ENCODE data around the gene FCHSD2. TPM values are rescaled to one million over a fixed set of nuclear protein-coding genes. Genes with fewer than 3 reads are reported as not detected.

The FCHSD2 gene
- total RNA-seq, 1 donor from 2014 or later, result 69.5 TPM

DNA sequence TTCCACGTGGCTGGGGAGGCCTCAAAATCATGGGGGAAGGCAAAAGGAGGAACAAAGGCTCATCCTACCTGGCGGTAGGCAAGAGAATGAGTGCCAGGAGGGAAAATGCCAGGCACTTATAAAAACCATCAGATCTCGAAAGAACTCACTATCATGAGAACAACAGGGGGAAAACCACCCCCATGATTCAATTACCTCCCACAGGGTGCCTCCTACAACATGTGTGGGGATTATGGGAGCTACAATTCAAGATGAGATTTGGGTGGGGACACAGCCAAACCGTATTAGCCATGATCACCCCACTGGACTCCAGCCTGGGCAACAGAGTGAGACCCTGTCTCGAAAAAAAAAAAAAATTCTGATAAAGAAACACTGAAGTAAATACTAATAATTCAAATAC, 87.1 kb downstream of the FCHSD2 start:
- H3K27me3 Mint-ChIP-seq (ENCODE audit: low read depth), result no peaks in the 10 kb centered on the region
- no peaks in the 10 kb centered on the region for H3K4me1 Mint-ChIP-seq (ENCODE audit: low read depth)
- no peak overlapping the region for H3K27ac Mint-ChIP-seq (ENCODE audit: unreplicated experiment)
- H3K4me3 Mint-ChIP-seq (ENCODE audit: unreplicated experiment), result no peak overlapping the region
- H3K36me3 Mint-ChIP-seq (ENCODE audit: low read depth), result no peaks in the 10 kb centered on the region
- H3K9me3 Mint-ChIP-seq (ENCODE audit: low read depth), result no peaks in the 10 kb centered on the region
- DNase-seq (ENCODE audit: low spot score), result no peak
- TF ChIP-seq CTCF (IDR thresholded peaks at IDR 0.05), result no peak

DNA sequence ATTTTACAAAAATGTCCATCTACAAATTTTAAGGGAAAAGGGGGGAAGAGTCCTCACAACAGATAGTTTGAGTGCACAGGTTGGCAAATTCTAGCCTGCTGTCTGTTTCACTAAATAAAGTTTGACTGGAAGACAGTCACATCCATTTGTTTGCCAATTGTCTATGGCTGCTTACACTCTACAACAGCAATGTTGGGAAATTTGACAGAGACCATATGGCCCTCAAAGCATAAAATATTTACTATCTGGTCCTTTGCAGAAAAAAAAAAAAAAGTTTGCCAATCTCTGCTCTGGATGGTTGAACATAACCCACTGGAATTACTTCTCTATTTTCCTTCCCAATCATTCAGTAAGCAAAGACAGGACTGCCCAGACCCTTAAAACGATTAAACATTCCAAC, 88.2 kb downstream of the FCHSD2 start:
- no peak for TF ChIP-seq CTCF (IDR thresholded peaks at IDR 0.05)
- no peaks in the 10 kb centered on the region for H3K9me3 Mint-ChIP-seq (ENCODE audit: low read depth)
- H3K27ac Mint-ChIP-seq (ENCODE audit: unreplicated experiment), result no peak overlapping the region
- H3K27me3 Mint-ChIP-seq (ENCODE audit: low read depth), result no peaks in the 10 kb centered on the region
- no peak overlapping the region for H3K4me3 Mint-ChIP-seq (ENCODE audit: unreplicated experiment)
- no peaks in the 10 kb centered on the region for H3K4me1 Mint-ChIP-seq (ENCODE audit: low read depth)
- no peaks in the 10 kb centered on the region for H3K36me3 Mint-ChIP-seq (ENCODE audit: low read depth)
- DNase-seq (ENCODE audit: low spot score), result no peak

DNA sequence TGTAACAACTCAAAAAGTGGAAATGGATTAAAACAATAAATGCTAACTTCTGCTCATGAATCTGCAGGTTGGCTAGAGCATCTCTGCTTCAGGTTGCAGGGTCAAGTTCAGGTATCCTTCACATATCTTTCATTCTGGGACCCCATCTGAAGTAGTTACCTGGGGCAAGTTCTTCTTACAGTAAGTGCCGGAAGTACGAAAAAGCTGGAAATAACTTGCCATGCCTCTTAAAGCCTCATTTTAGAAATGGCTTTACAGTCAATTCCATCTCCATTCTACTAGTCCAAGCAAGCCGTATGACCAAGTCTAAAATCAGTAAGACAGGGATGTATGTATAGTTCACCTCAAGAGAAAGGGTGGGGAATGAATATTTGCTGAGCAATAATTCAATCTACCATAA, 93.7 kb downstream of the FCHSD2 start:
- no peak for DNase-seq (ENCODE audit: low spot score)
- Mint-ChIP-seq H3K4me3 (ENCODE audit: unreplicated experiment) (no peak overlapping the region), H3K36me3 (ENCODE audit: low read depth) (no peaks in the 10 kb centered on the region), H3K27ac (ENCODE audit: unreplicated experiment) (peak overlapping the region; percentile 36), H3K9me3 (ENCODE audit: low read depth) (no peaks in the 10 kb centered on the region), H3K27me3 (ENCODE audit: low read depth) (no peaks in the 10 kb centered on the region), H3K4me1 (ENCODE audit: low read depth) (peaks cover 17% of the 10 kb centered on the region)
- TF ChIP-seq CTCF (IDR thresholded peaks at IDR 0.05), result no peak

GRCh38 chr11:73047773-73048371, 94.2 kb downstream of the FCHSD2 start:
- Mint-ChIP-seq H3K36me3 (ENCODE audit: low read depth) (no peaks in the 10 kb centered on the region), H3K4me3 (ENCODE audit: unreplicated experiment) (peak overlapping the region; percentile 1), H3K9me3 (ENCODE audit: low read depth) (no peaks in the 10 kb centered on the region), H3K27ac (ENCODE audit: unreplicated experiment) (peak overlapping the region; percentile 63), H3K27me3 (ENCODE audit: low read depth) (no peaks in the 10 kb centered on the region), H3K4me1 (ENCODE audit: low read depth) (peaks cover 17% of the 10 kb centered on the region)
- no peak for DNase-seq (ENCODE audit: low spot score)
- no peak for TF ChIP-seq CTCF (IDR thresholded peaks at IDR 0.05)

DNA sequence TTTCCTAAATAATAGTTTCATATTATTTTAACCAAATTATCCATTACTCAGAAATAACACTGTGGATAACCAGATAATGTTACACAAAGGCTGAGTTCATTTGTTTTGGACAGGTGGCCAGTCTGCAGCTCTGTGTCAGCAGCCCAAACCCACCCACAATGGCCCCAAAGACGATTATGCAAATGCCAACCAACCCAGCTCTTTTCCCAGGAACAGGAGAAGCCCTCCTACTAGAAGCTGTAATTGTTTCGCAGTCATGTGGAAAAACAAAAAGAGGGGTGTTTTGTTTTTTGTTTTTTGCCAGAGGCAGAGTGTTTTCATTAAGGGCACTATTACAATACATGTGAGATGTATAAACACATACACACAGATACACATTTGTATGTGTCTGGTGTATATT, 102.1 kb downstream of the FCHSD2 start:
- no peak for TF ChIP-seq CTCF (IDR thresholded peaks at IDR 0.05)
- H3K4me1 Mint-ChIP-seq (ENCODE audit: low read depth), result no peaks in the 10 kb centered on the region
- H3K27ac Mint-ChIP-seq (ENCODE audit: unreplicated experiment), result no peak overlapping the region
- H3K9me3 Mint-ChIP-seq (ENCODE audit: low read depth), result peaks cover 9% of the 10 kb centered on the region
- peaks cover 9% of the 10 kb centered on the region for H3K36me3 Mint-ChIP-seq (ENCODE audit: low read depth)
- H3K4me3 Mint-ChIP-seq (ENCODE audit: unreplicated experiment), result no peak overlapping the region
- H3K27me3 Mint-ChIP-seq (ENCODE audit: low read depth), result no peaks in the 10 kb centered on the region
- no peak for DNase-seq (ENCODE audit: low spot score)
